GM23338 (cell line): ENCODE data around the gene PHACTR1. TPM values are rescaled to one million over a fixed set of nuclear protein-coding genes. Genes with fewer than 3 reads are reported as not detected.

ENCODE experiments used
- ATAC-seq: fragments of 200-7000 bp; cut with Tn5 transposase; 3 replicates; pipeline ENCODE4 v1.9.1; 2020
- DNase-seq: peaks from one replicate; pipeline ENCODE4 v3.0.0-alpha.2; 2015; ENCODE audit warnings: low spot score
- H2AFZ ChIP-seq: fragments of 200-600 bp; sonication (generic); 2 replicates; pipeline ENCODE4 v1.8.0; 2016; ENCODE audit warnings: antibody characterized with exemption, mild to moderate bottlenecking, moderate library complexity
- H3F3A ChIP-seq: fragments of 200-600 bp; sonication (generic); replicated peaks from 2 replicates; pipeline ENCODE4 v1.8.0; 2017; ENCODE audit warnings: antibody characterized with exemption, mixed run types, low read depth
- H3K27ac ChIP-seq: fragments of 200-600 bp; sonication (generic); 2 replicates; pipeline ENCODE4 v1.6.1; 2016; ENCODE audit warnings: low read depth
- H3K27me3 ChIP-seq: fragments of 200-600 bp; sonication (generic); 2 replicates; pipeline ENCODE4 v1.8.0; 2016; ENCODE audit warnings: mild to moderate bottlenecking, mixed run types, moderate library complexity; ENCODE audit not compliant: insufficient read depth
- H3K36me3 ChIP-seq: fragments of 200-600 bp; sonication (generic); 2 replicates; pipeline ENCODE4 v1.8.0; 2016; ENCODE audit warnings: mild to moderate bottlenecking; ENCODE audit not compliant: insufficient read depth
- H3K4me1 ChIP-seq: fragments of 200-600 bp; sonication (generic); 2 replicates; pipeline ENCODE4 v1.8.0; 2016; ENCODE audit warnings: mild to moderate bottlenecking, moderate library complexity; ENCODE audit not compliant: insufficient read depth
- H3K4me2 ChIP-seq: fragments of 200-600 bp; sonication (generic); 2 replicates; pipeline ENCODE4 v1.7.1; 2017; ENCODE audit warnings: mixed run types
- H3K4me3 ChIP-seq: fragments of 200-600 bp; sonication (generic); 2 replicates; pipeline ENCODE4 v1.6.1; 2016; ENCODE audit warnings: mixed run types
- H3K79me2 ChIP-seq: fragments of 200-600 bp; sonication (generic); replicated peaks from 2 replicates; pipeline ENCODE4 v1.8.0; 2017; ENCODE audit warnings: mild to moderate bottlenecking; ENCODE audit not compliant: insufficient read depth
- H3K9me2 ChIP-seq: fragments of 200-600 bp; sonication (generic); 2 replicates; pipeline ENCODE4 v1.8.0; 2017; ENCODE audit not compliant: insufficient read depth
- H4K20me1 ChIP-seq: fragments of 200-600 bp; sonication (generic); replicated peaks from 2 replicates; pipeline ENCODE4 v1.8.0; 2017; ENCODE audit warnings: mild to moderate bottlenecking; ENCODE audit not compliant: insufficient read depth
- H3K27ac Mint-ChIP-seq: 2 replicates; pipeline ENCODE4 v1.8.0; 2020; ENCODE audit warnings: inconsistent platforms, mild to moderate bottlenecking, moderate library complexity, mixed read lengths
- H3K27me3 Mint-ChIP-seq: 3 replicates; pipeline ENCODE4 v1.8.0; 2022; ENCODE audit warnings: low read depth, mild to moderate bottlenecking, moderate library complexity, mixed read lengths, inconsistent platforms; ENCODE audit not compliant: insufficient read depth, poor library complexity
- H3K36me3 Mint-ChIP-seq: 3 replicates; pipeline ENCODE4 v1.8.0; 2021; ENCODE audit warnings: low read depth, mild to moderate bottlenecking, inconsistent platforms, moderate library complexity, mixed read lengths
- H3K4me1 Mint-ChIP-seq: 3 replicates; pipeline ENCODE4 v1.8.0; 2020; ENCODE audit warnings: mild to moderate bottlenecking, inconsistent platforms, mixed read lengths
- H3K4me3 Mint-ChIP-seq: 3 replicates; pipeline ENCODE4 v1.8.0; 2021; ENCODE audit warnings: moderate library complexity, mild to moderate bottlenecking, inconsistent platforms, mixed read lengths
- H3K9me3 Mint-ChIP-seq: 3 replicates; pipeline ENCODE4 v1.8.0; 2020; ENCODE audit warnings: moderate library complexity, mild to moderate bottlenecking, inconsistent platforms, mixed read lengths
- CREB1 ChIP-seq: fragments of 250-450 bp; sonication (Bioruptor Pico); IDR thresholded peaks from 2 replicates; pipeline ENCODE4 v1.5.0; 2020; ENCODE audit warnings: low read depth, mild to moderate bottlenecking, moderate library complexity
- JUNB ChIP-seq: IDR thresholded peaks from one replicate; pipeline ENCODE4 v1.6.1; 2016; ENCODE audit warnings: antibody characterized with exemption; ENCODE audit not compliant: unreplicated experiment
- NANOG ChIP-seq: IDR thresholded peaks from 2 replicates; pipeline ENCODE4 v1.6.1; 2016; ENCODE audit warnings: antibody characterized with exemption, borderline replicate concordance
- POLR2AphosphoS5 ChIP-seq: IDR thresholded peaks from 2 replicates; pipeline ENCODE4 v1.6.1; 2016; ENCODE audit warnings: antibody characterized with exemption, low read depth
- ZNF114 ChIP-seq: fragments of 250-450 bp; sonication (Bioruptor Pico); IDR thresholded peaks from 2 replicates; pipeline ENCODE4 v1.5.0; 2020; ENCODE audit warnings: mild to moderate bottlenecking, moderate library complexity
- polyA plus RNA-seq: library from polyadenylated mRNA; unstranded; fragments of >200 nt; fragmentation: Nextera tagmentation; extraction: Ambion mirVana; gene quantifications from 2 replicates; pipeline ENCODE4 v1.2.1, GENCODE V29; 2016
- total RNA-seq: library from RNA; depleted of rRNA; stranded (reverse); fragments of >200 nt; shearing (Covaris generic); gene quantifications from 2 replicates; pipeline ENCODE4 v1.2.3, GENCODE V29; 2014
- TF ChIP-seq, protein P1 (sequence below): IDR thresholded peaks from one replicate; pipeline ENCODE4 v1.6.1; 2018; ENCODE audit warnings: antibody characterized with exemption; ENCODE audit not compliant: unreplicated experiment
- TF ChIP-seq, protein P2 (sequence below), 2 experiments: fragments of 200-600 bp in 1 of 2; sonication (generic) in 1 of 2; conservative IDR thresholded peaks; 2 replicates each; pipeline versions ENCODE4 v1.5.1 to v1.6.1; 2016 to 2017; ENCODE audit warnings: antibody characterized with exemption in 2 of 2, low read depth in 2 of 2, mild to moderate bottlenecking in 2 of 2, moderate library complexity in 1 of 2

PHACTR1 gene
- total and polyA plus RNA-seq, 2 experiments from 2014 or later, result 5.9 to 19.3 TPM

DNA sequence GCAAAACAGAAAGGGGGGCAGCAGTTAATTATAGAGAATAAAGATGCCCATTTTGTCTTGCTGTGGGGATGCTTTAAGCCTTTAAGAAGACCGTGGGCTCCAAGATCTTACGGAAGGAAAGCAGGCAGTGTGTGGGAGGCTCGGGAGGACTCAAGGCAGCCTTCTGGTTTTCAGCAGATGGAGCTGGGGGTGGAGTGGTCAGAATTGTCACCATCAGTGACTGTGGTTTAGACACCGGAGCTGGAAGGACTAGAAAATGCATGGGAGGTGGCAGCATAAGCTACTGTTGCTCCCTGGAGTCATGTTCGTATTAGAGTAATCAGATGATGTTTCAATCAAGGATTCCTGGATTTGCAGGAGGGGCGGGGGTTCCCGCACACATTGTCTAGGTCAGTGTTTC, 3.7 kb downstream of the PHACTR1 start (continued):
- TF ChIP-seq, protein P1, sequence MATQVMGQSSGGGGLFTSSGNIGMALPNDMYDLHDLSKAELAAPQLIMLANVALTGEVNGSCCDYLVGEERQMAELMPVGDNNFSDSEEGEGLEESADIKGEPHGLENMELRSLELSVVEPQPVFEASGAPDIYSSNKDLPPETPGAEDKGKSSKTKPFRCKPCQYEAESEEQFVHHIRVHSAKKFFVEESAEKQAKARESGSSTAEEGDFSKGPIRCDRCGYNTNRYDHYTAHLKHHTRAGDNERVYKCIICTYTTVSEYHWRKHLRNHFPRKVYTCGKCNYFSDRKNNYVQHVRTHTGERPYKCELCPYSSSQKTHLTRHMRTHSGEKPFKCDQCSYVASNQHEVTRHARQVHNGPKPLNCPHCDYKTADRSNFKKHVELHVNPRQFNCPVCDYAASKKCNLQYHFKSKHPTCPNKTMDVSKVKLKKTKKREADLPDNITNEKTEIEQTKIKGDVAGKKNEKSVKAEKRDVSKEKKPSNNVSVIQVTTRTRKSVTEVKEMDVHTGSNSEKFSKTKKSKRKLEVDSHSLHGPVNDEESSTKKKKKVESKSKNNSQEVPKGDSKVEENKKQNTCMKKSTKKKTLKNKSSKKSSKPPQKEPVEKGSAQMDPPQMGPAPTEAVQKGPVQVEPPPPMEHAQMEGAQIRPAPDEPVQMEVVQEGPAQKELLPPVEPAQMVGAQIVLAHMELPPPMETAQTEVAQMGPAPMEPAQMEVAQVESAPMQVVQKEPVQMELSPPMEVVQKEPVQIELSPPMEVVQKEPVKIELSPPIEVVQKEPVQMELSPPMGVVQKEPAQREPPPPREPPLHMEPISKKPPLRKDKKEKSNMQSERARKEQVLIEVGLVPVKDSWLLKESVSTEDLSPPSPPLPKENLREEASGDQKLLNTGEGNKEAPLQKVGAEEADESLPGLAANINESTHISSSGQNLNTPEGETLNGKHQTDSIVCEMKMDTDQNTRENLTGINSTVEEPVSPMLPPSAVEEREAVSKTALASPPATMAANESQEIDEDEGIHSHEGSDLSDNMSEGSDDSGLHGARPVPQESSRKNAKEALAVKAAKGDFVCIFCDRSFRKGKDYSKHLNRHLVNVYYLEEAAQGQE, result no peak
- TF ChIP-seq CREB1, result no peak
- TF ChIP-seq JUNB, result no peak

DNA sequence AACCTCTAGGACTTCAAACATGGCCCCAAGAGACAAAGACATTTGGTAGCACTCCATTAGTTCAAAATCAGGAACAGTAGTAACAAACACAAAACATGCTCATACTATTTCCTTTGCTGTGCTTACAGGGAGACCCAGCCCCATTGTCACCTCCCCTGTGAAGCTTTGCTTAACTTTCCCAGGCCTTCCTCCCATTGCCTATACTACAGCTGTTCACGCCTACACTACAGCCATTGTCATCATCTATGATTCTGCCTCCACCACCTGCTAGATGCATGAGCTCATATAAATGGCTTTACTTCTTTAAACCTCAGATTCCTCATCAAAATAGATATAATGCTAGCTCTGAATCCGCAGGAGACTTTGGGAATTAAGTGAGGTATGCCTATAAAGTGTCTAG, 8.7 kb downstream of the PHACTR1 start:
- Histone ChIP-seq H3K4me1 (peaks cover 20% of the 10 kb centered on the region), H3K4me2 (peak overlapping the region; percentile 40; the same call in 1 of the 2 replicates), H3K79me2 (no peaks in the 10 kb centered on the region), H2AFZ (no peak overlapping the region; the same call in 1 of the 2 replicates), H3K4me3 (no peak overlapping the region), H3K27ac (no peak overlapping the region), H4K20me1 (no peaks in the 10 kb centered on the region), H3K27me3 (no peaks in the 10 kb centered on the region), H3K9me2 (0 out of 2 replicates have a peak, but pooled peaks cover 6% of the 10 kb centered on the region), H3K36me3 (no peaks in the 10 kb centered on the region), H3F3A (no peaks in the 10 kb centered on the region)
- Mint-ChIP-seq H3K4me3 (no peak overlapping the region), H3K27me3 (no peaks in the 10 kb centered on the region), H3K4me1 (peaks cover 25% of the 10 kb centered on the region), H3K9me3 (no peaks in the 10 kb centered on the region), H3K27ac (no peak overlapping the region), H3K36me3 (no peaks in the 10 kb centered on the region)
- TF ChIP-seq, protein P2, sequence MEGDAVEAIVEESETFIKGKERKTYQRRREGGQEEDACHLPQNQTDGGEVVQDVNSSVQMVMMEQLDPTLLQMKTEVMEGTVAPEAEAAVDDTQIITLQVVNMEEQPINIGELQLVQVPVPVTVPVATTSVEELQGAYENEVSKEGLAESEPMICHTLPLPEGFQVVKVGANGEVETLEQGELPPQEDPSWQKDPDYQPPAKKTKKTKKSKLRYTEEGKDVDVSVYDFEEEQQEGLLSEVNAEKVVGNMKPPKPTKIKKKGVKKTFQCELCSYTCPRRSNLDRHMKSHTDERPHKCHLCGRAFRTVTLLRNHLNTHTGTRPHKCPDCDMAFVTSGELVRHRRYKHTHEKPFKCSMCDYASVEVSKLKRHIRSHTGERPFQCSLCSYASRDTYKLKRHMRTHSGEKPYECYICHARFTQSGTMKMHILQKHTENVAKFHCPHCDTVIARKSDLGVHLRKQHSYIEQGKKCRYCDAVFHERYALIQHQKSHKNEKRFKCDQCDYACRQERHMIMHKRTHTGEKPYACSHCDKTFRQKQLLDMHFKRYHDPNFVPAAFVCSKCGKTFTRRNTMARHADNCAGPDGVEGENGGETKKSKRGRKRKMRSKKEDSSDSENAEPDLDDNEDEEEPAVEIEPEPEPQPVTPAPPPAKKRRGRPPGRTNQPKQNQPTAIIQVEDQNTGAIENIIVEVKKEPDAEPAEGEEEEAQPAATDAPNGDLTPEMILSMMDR (conservative IDR thresholded peaks at IDR 0.05; ENCODE audit: low read depth in 2 of 2), result no peak
- no peak for TF ChIP-seq ZNF114
- no peak for TF ChIP-seq POLR2AphosphoS5
- no peak for TF ChIP-seq NANOG
- no peak for TF ChIP-seq CREB1
- TF ChIP-seq, protein P1, result no peak
- no peak for DNase-seq
- no peak; the same call in 2 of the 3 replicates for ATAC-seq
